SK-N-SH (cell line): ENCODE data around the gene MARCHF7. TPM values are rescaled to one million over a fixed set of nuclear protein-coding genes. Genes with fewer than 3 reads are reported as not detected.
"Not testable (repeated sequence)": the region's sequence is repeated elsewhere in the genome, so short reads cannot be mapped to it uniquely, and the experiment has no call there.

Source experiments
- CTCF ChIA-PET: fragments of 300-600, 350-600 bp; formaldehyde crosslinking; extraction: SDS; loops from one replicate; lab custom pipeline; 2021; lab: Yijun Ruan, JAX
- POLR2A ChIA-PET: fragments of 350-600 bp; sonication (Branson Sonifier 250); formaldehyde crosslinking; extraction: SDS; loops from one replicate; lab custom pipeline; 2020; ENCODE audit warnings: antibody characterized with exemption, inconsistent platforms; lab: Yijun Ruan, JAX
- DNase-seq: peaks from one replicate; pipeline ENCODE4 v3.0.0; 2012
- H2AFZ ChIP-seq: fragments of 200-600 bp; sonication (generic); 2 replicates; pipeline ENCODE4 v1.8.1; 2016; ENCODE audit warnings: antibody characterized with exemption, mild to moderate bottlenecking, low read depth
- H3F3A ChIP-seq: fragments of 200-600 bp; sonication (generic); replicated peaks from 2 replicates; pipeline ENCODE3; 2016; ENCODE audit warnings: antibody characterized with exemption, mild to moderate bottlenecking; ENCODE audit not compliant: insufficient read depth
- H3K27ac ChIP-seq, 2 experiments: fragments of 200-500 bp in 1 of 2; fragments of 200-600 bp in 1 of 2; sonication (Bioruptor generic) in 1 of 2; sonication (generic), shearing (Covaris generic) in 1 of 2; 2 replicates each; pipeline versions ENCODE4 v1.5.1 to v1.6.1; 2014 to 2016; ENCODE audit warnings: low read depth in 2 of 2, inconsistent platforms in 1 of 2, low read length in 1 of 2, mild to moderate bottlenecking in 1 of 2, mixed read lengths in 1 of 2
- H3K27me3 ChIP-seq: fragments of 200-600 bp; sonication (generic), shearing (Covaris generic); 2 replicates; pipeline ENCODE4 v1.6.1; 2016; ENCODE audit warnings: mixed run types; ENCODE audit not compliant: insufficient read depth
- H3K36me3 ChIP-seq, 2 experiments: fragments of 200-500 bp in 1 of 2; fragments of 200-600 bp in 1 of 2; sonication (Bioruptor generic) in 1 of 2; sonication (generic) in 1 of 2; replicated peaks in 1 of 2; 2 replicates each; pipeline versions ENCODE3 to v1.5.1; 2014 to 2016; ENCODE audit warnings: low read length in 1 of 2, mild to moderate bottlenecking in 1 of 2; ENCODE audit not compliant: insufficient read depth in 2 of 2, control insufficient read depth in 1 of 2
- H3K4me1 ChIP-seq, 2 experiments: fragments of 200-500 bp in 1 of 2; fragments of 200-600 bp in 1 of 2; sonication (Bioruptor generic) in 1 of 2; sonication (generic), shearing (Covaris generic) in 1 of 2; 2 replicates each; pipeline versions ENCODE4 v1.5.1 to v1.6.1; 2014 to 2016; ENCODE audit warnings: low read depth in 1 of 2, low read length in 1 of 2, mixed run types in 1 of 2; ENCODE audit not compliant: insufficient read depth in 2 of 2, control insufficient read depth in 1 of 2
- H3K4me2 ChIP-seq: fragments of 200-600 bp; sonication (generic), shearing (Covaris generic); 2 replicates; pipeline ENCODE4 v1.6.1; 2017; ENCODE audit warnings: mixed run types
- H3K4me3 ChIP-seq, 2 experiments: fragments of 200-500 bp in 1 of 2; fragments of 200-600 bp in 1 of 2; sonication (Bioruptor generic) in 1 of 2; sonication (generic), shearing (Covaris generic) in 1 of 2; 2 replicates each; pipeline versions ENCODE4 v1.5.1 to v1.8.1; 2014 to 2016; ENCODE audit warnings: low read depth in 2 of 2, inconsistent platforms in 1 of 2, low read length in 1 of 2, mild to moderate bottlenecking in 1 of 2, mixed read lengths in 1 of 2, moderate library complexity in 1 of 2
- H3K79me2 ChIP-seq: fragments of 200-600 bp; sonication (generic); 2 replicates; pipeline ENCODE4 v1.8.1; 2017; ENCODE audit warnings: mild to moderate bottlenecking; ENCODE audit not compliant: insufficient read depth
- H3K9ac ChIP-seq: fragments of 200-600 bp; sonication (generic); 2 replicates; pipeline ENCODE4 v1.6.1; 2017; ENCODE audit warnings: mixed run types
- H3K9me2 ChIP-seq: fragments of 200-600 bp; sonication (generic); 2 replicates; pipeline ENCODE4 v1.6.1; 2017; ENCODE audit warnings: mixed run types
- H3K9me3 ChIP-seq: fragments of 200-600 bp; sonication (generic); 2 replicates; pipeline ENCODE4 v1.6.1; 2017; ENCODE audit warnings: mixed run types, mild to moderate bottlenecking, moderate library complexity
- H4K20me1 ChIP-seq: fragments of 200-600 bp; sonication (generic); 2 replicates; pipeline ENCODE4 v1.6.1; 2017; ENCODE audit warnings: mild to moderate bottlenecking, mixed run types; ENCODE audit not compliant: insufficient read depth
- CHD2 ChIP-seq: fragments of 150-350 bp; IDR thresholded peaks from 2 replicates; pipeline ENCODE4 v1.6.1; 2018; ENCODE audit warnings: low read length; ENCODE audit not compliant: partially characterized antibody
- CTCF ChIP-seq: fragments of 200-600 bp; sonication (generic); IDR thresholded peaks from 2 replicates; pipeline ENCODE4 v1.6.1; 2017; ENCODE audit warnings: antibody characterized with exemption, mild to moderate bottlenecking, moderate library complexity
- ELF1 ChIP-seq: IDR thresholded peaks from 2 replicates; pipeline ENCODE4 v1.4.0; 2012
- EP300 ChIP-seq, 2 experiments: IDR thresholded peaks; 2 replicates each; pipeline versions ENCODE4 v1.4.0 to v1.6.1; 2012; ENCODE audit warnings: borderline replicate concordance in 1 of 2, low read depth in 1 of 2, low read length in 1 of 2
- EZH2phosphoT487 ChIP-seq: fragments of 200-600 bp; sonication (generic); IDR thresholded peaks from 2 replicates; pipeline ENCODE4 v1.6.1; 2017; ENCODE audit warnings: low read depth, mixed run types, mild to moderate bottlenecking, antibody characterized with exemption, moderate library complexity, borderline replicate concordance
- FOXJ3 ChIP-seq: sonication (generic); formaldehyde crosslinking; IDR thresholded peaks from 2 replicates; pipeline ENCODE4 v1.5.1; 2020; ENCODE audit warnings: mild to moderate bottlenecking, missing genetic modification reagents
- GABPA ChIP-seq: IDR thresholded peaks from 2 replicates; pipeline ENCODE4 v1.4.0; 2012; ENCODE audit warnings: low read depth, mild to moderate bottlenecking
- GATA2 ChIP-seq: sonication (generic); formaldehyde crosslinking; IDR thresholded peaks from 2 replicates; pipeline ENCODE4 v1.5.0; 2020; ENCODE audit warnings: mild to moderate bottlenecking, missing genetic modification reagents
- MAX ChIP-seq: IDR thresholded peaks from 2 replicates; pipeline ENCODE4 v1.4.0; 2012; ENCODE audit warnings: low read depth
- MEF2A ChIP-seq: IDR thresholded peaks from 2 replicates; pipeline ENCODE4 v1.4.0; 2012; ENCODE audit warnings: low read depth, borderline replicate concordance
- MXI1 ChIP-seq: IDR thresholded peaks from 2 replicates; pipeline ENCODE4 v1.6.1; 2012; ENCODE audit warnings: mild to moderate bottlenecking, low read depth, low read length, improper control_type of control experiment
- NRF1 ChIP-seq: IDR thresholded peaks from 2 replicates; pipeline ENCODE4 v1.6.1; 2012; ENCODE audit warnings: low read depth, mild to moderate bottlenecking, low read length
- RFX5 ChIP-seq: IDR thresholded peaks from 2 replicates; pipeline ENCODE4 v1.6.1; 2012; ENCODE audit warnings: mild to moderate bottlenecking, improper control_type of control experiment, low read length
- RXRA ChIP-seq: IDR thresholded peaks from 2 replicates; pipeline ENCODE4 v1.4.0; 2012; ENCODE audit warnings: low read depth, mild to moderate bottlenecking, borderline replicate concordance
- TCF12 ChIP-seq: IDR thresholded peaks from 2 replicates; pipeline ENCODE4 v1.4.0; 2012
- TEAD4 ChIP-seq: IDR thresholded peaks from 2 replicates; pipeline ENCODE4 v1.4.0; 2012; ENCODE audit warnings: mild to moderate bottlenecking, borderline replicate concordance; ENCODE audit not compliant: insufficient read depth
- USF1 ChIP-seq: IDR thresholded peaks from 2 replicates; pipeline ENCODE4 v1.4.0; 2012; ENCODE audit warnings: low read depth, borderline replicate concordance
- USF2 ChIP-seq: fragments of 150-350 bp; IDR thresholded peaks from 2 replicates; pipeline ENCODE4 v1.6.1; 2017; ENCODE audit warnings: antibody characterized with exemption, low read length, low read depth, borderline replicate concordance
- WGBS: methylation state at CpG from one replicate; pipeline ENCODE4 v1.1.6; 2017; ENCODE audit warnings: low lambda C conversion rate; 5-methylcytosine and 5-hydroxymethylcytosine counted together
- polyA plus RNA-seq, 3 experiments: library from polyadenylated mRNA; depleted of rRNA; stranded (reverse); fragments of >200 nt; gene quantifications; 2 replicates each; pipeline ENCODE4 v1.2.3, GENCODE V29; 2012

The MARCHF7 gene
- polyA plus RNA-seq, 1 of the 3 experiments (the other 2 are of a cell fraction) = 20.3 TPM

- TF ChIP-seq NRF1 = no peak
These were observed 3.1 kb downstream of the MARCHF7 start (continued) for GRCh38 chr2:159715451-159715850.

- peaks cover 95% of the 10 kb centered on the region for H3K79me2 ChIP-seq
- H3K4me3 ChIP-seq, H3K9me3 ChIP-seq, H3F3A ChIP-seq, H3K4me2 ChIP-seq, DNase-seq, CTCF ChIA-PET, H3K27me3 ChIP-seq, H3K27ac ChIP-seq, POLR2A ChIA-PET, H3K9ac ChIP-seq, H2AFZ ChIP-seq, H3K9me2 ChIP-seq: not testable (repeated sequence)
- H3K4me1 ChIP-seq = peaks cover 6 to 19% of the 10 kb centered on the region in 2 experiments; a peak in 3 of 4 replicates
- H4K20me1 ChIP-seq = peaks cover 86% of the 10 kb centered on the region
- peaks cover 34 to 70% of the 10 kb centered on the region in 2 experiments for H3K36me3 ChIP-seq
- 95% methylated on average over 4 of the region's 4 CpGs for WGBS
These were observed 4.1 kb downstream of the MARCHF7 start for GRCh38 chr2:159716409-159716808.

- no peak overlapping the region for H3K4me2 ChIP-seq
- H3F3A ChIP-seq = peaks cover 2% of the 10 kb centered on the region
- H3K9me2 ChIP-seq = no peaks in the 10 kb centered on the region
- no peak overlapping the region for H3K4me3 ChIP-seq
- H3K9ac ChIP-seq = no peak overlapping the region
- no peaks in the 10 kb centered on the region for H3K9me3 ChIP-seq
- POLR2A ChIA-PET = no interaction called here
- peaks cover 96% of the 10 kb centered on the region for H3K79me2 ChIP-seq
- no peak overlapping the region for H3K27ac ChIP-seq
- peaks cover 36 to 72% of the 10 kb centered on the region in 2 experiments for H3K36me3 ChIP-seq
- TF ChIP-seq TCF12 = no peak
- no peak for TF ChIP-seq GATA2 (CRISPR knock-in tag)
- DNase-seq = no peak
- no peaks in the 10 kb centered on the region for H3K27me3 ChIP-seq
- CTCF ChIA-PET = no interaction called here
- no peak overlapping the region for H2AFZ ChIP-seq
- peaks cover 6 to 19% of the 10 kb centered on the region in 2 experiments; a peak in 3 of 4 replicates for H3K4me1 ChIP-seq
- WGBS = 97% methylated on average over 2 of the region's 2 CpGs
- peaks cover 91% of the 10 kb centered on the region for H4K20me1 ChIP-seq
These were observed 4.6 kb downstream of the MARCHF7 start for GRCh38 chr2:159716857-159717256.

GRCh38 chr2:159720676-159721075, 8.4 kb downstream of the MARCHF7 start:
- Histone ChIP-seq H3K9me3 (no peaks in the 10 kb centered on the region), H3K27ac (no peak overlapping the region), H3K79me2 (peaks cover 100% of the 10 kb centered on the region), H4K20me1 (peaks cover 100% of the 10 kb centered on the region), H3K9ac (no peak overlapping the region), H3K27me3 (no peaks in the 10 kb centered on the region), H3K4me3 (no peak overlapping the region), H3K9me2 (no peaks in the 10 kb centered on the region), H3K36me3 (peaks cover 49 to 90% of the 10 kb centered on the region in 2 experiments), H2AFZ (no peak overlapping the region), H3K4me1 (peaks cover 0 to 5% of the 10 kb centered on the region in 2 experiments; a peak in 2 of 4 replicates), H3K4me2 (no peak overlapping the region), H3F3A (no peaks in the 10 kb centered on the region)
- ChIA-PET CTCF (interaction anchor here (1.0 to 2.6 kb wide), 2 partner anchors 9 to 17 kb away, joined by 3 to 8 read pairs; partner anchors contain the start of gene MARCHF7), POLR2A (interaction anchor here (0.7 kb wide), 1 partner anchor 10 kb away, joined by 4 read pairs; no protein-coding TSS in a partner anchor)
- WGBS = 95% methylated on average over 10 of the region's 10 CpGs
- DNase-seq = no peak
- TF ChIP-seq EZH2phosphoT487 (no peak), GATA2 (CRISPR knock-in tag) (no peak), RXRA (no peak), ELF1 (no peak), MAX (no peak), EP300 (IDR thresholded peaks at IDR 0.05; ENCODE audit: borderline replicate concordance in 1 of 2, low read depth in 1 of 2, low read length in 1 of 2) (no peak), USF1 (no peak), TEAD4 (no peak), FOXJ3 (CRISPR knock-in tag) (no peak), GABPA (no peak), CHD2 (no peak), RFX5 (no peak), USF2 (no peak), MEF2A (no peak), MXI1 (no peak), CTCF (no peak)
